ENCODE results near the gene MSL1.

Gene MSL1

GRCh38 chr17:40181205-40181604 is 59.4 kb downstream of the MSL1 start:
- Histone ChIP-seq H3K9me3 (ENCODE audit: control insufficient read depth, insufficient read depth, low read length) (no peaks in the 10 kb centered on the region), H3K4me2 (ENCODE audit: low read length) (no peak overlapping the region), H4K20me1 (ENCODE audit: control insufficient read depth, insufficient read depth, low read depth, low read length) (no peaks in the 10 kb centered on the region), H3K9me2 (replicated peaks; ENCODE audit: control insufficient read depth, low read length) (no peaks in the 10 kb centered on the region), H3K4me3 (ENCODE audit: low read length) (no peak overlapping the region), H3K36me3 (ENCODE audit: control insufficient read depth, low read length) (peaks cover 8% of the 10 kb centered on the region), H3K27ac (ENCODE audit: low read depth, low read length) (no peak overlapping the region), H3K4me1 (ENCODE audit: control insufficient read depth, low read length) (peaks cover 14% of the 10 kb centered on the region), H3K79me2 (ENCODE audit: control insufficient read depth, low read length) (no peaks in the 10 kb centered on the region), H3F3A (ENCODE audit: control insufficient read depth, insufficient read depth) (no peaks in the 10 kb centered on the region), H3K27me3 (ENCODE audit: control insufficient read depth, low read length) (no peaks in the 10 kb centered on the region)
- no peak for TF ChIP-seq CTCF (IDR thresholded peaks at IDR 0.05; ENCODE audit: low read depth, low read length, poor library complexity, severe bottlenecking)
- no peak for TF ChIP-seq EZH2phosphoT487 (IDR thresholded peaks at IDR 0.05; ENCODE audit: borderline replicate concordance, low read length)

- Histone ChIP-seq H3K4me2 (ENCODE audit: low read length) (no peak overlapping the region), H3K4me3 (ENCODE audit: low read length) (no peak overlapping the region), H4K20me1 (ENCODE audit: control insufficient read depth, insufficient read depth, low read depth, low read length) (no peaks in the 10 kb centered on the region), H3K9me2 (replicated peaks; ENCODE audit: control insufficient read depth, low read length) (no peaks in the 10 kb centered on the region), H3K27ac (ENCODE audit: low read depth, low read length) (no peak overlapping the region), H3K36me3 (ENCODE audit: control insufficient read depth, low read length) (no peaks in the 10 kb centered on the region), H3K79me2 (ENCODE audit: control insufficient read depth, low read length) (no peaks in the 10 kb centered on the region), H3K9me3 (ENCODE audit: control insufficient read depth, insufficient read depth, low read length) (no peaks in the 10 kb centered on the region), H3K4me1 (ENCODE audit: control insufficient read depth, low read length) (peaks cover 5% of the 10 kb centered on the region), H3F3A (ENCODE audit: control insufficient read depth, insufficient read depth) (0 out of 2 replicates have a peak, but pooled peaks cover 2% of the 10 kb centered on the region), H3K27me3 (ENCODE audit: control insufficient read depth, low read length) (no peaks in the 10 kb centered on the region)
- no peak for TF ChIP-seq CTCF (IDR thresholded peaks at IDR 0.05; ENCODE audit: low read depth, low read length, poor library complexity, severe bottlenecking)
- TF ChIP-seq EZH2phosphoT487 (IDR thresholded peaks at IDR 0.05; ENCODE audit: borderline replicate concordance, low read length), result no peak
These were observed 60.8 kb downstream of the MSL1 start for GRCh38 chr17:40182606-40183005.

All from DOHH2 (cell line).